Tibial nerve (tissue), 4 donors: ENCODE measurements around the gene CARNS1. TPM values are rescaled to one million over a fixed set of nuclear protein-coding genes. Genes with fewer than 3 reads are reported as not detected.

ENCODE experiments used
- DNase-seq, 2 donors: peaks; one replicate each; pipeline ENCODE4 v3.0.0-alpha.2; 2019; ENCODE audit warnings: low spot score in 2 of 2
- H3K27ac ChIP-seq, 4 donors: fragments of 200-600 bp; sonication (generic) in 3 of 4; one replicate each; pipeline ENCODE4 v1.5.1; 2017 to 2019; ENCODE audit warnings: mild to moderate bottlenecking in 1 of 4
- H3K27me3 ChIP-seq, 2 donors: fragments of 200-600 bp; sonication (generic) in 1 of 2; one replicate each; pipeline versions ENCODE4 v1.5.1 to v1.6.0; 2017 to 2019
- H3K36me3 ChIP-seq, 3 donors: fragments of 200-600 bp; sonication (generic); one replicate each; pipeline ENCODE4 v1.5.1; 2018 to 2019
- H3K4me1 ChIP-seq, 4 donors: fragments of 200-600 bp; sonication (generic) in 3 of 4; one replicate each; pipeline ENCODE4 v1.5.1; 2017 to 2019
- H3K4me3 ChIP-seq, 4 donors: fragments of 200-600 bp; sonication (generic) in 3 of 4; one replicate each; pipeline ENCODE4 v1.5.1; 2017 to 2019; ENCODE audit warnings: mild to moderate bottlenecking in 1 of 4, moderate library complexity in 1 of 4
- H3K9me3 ChIP-seq, 4 donors: fragments of 200-600 bp; sonication (generic) in 3 of 4; one replicate each; pipeline ENCODE4 v1.5.1; 2017 to 2019
- CTCF ChIP-seq, 5 experiments: fragments of 200-600 bp in 3 of 5; fragments of 450-650 bp in 2 of 5; sonication (generic) in 3 of 5; IDR thresholded peaks; one replicate each; pipeline ENCODE4 v1.5.1; 2016 to 2019; ENCODE audit warnings: antibody characterized with exemption in 5 of 5, mild to moderate bottlenecking in 3 of 5, moderate library complexity in 2 of 5
- EP300 ChIP-seq, 2 donors: sonication (generic); formaldehyde crosslinking; IDR thresholded peaks; one replicate each; pipeline ENCODE4 v1.6.1; 2017; ENCODE audit warnings: antibody characterized with exemption in 2 of 2, mild to moderate bottlenecking in 1 of 2
- POLR2A ChIP-seq, 2 donors: fragments of 450-650 bp; IDR thresholded peaks; one replicate each; pipeline ENCODE4 v1.6.1; 2017; ENCODE audit warnings: antibody characterized with exemption in 2 of 2, mild to moderate bottlenecking in 2 of 2, moderate library complexity in 2 of 2
- WGBS, 2 donors: methylation state at CpG; one replicate each; pipeline ENCODE4 v1.1.5; 2018; 5-methylcytosine and 5-hydroxymethylcytosine counted together
- total RNA-seq, 4 donors: library from RNA; depleted of rRNA; stranded (reverse); fragments of >200 nt; gene quantifications; one replicate each; pipeline ENCODE4 v1.1.0, GENCODE V29; 2016

The CARNS1 gene
- total RNA-seq, 4 donors from 2014 or later: 1.8 to 5.9 (median 4.3) TPM

DNA sequence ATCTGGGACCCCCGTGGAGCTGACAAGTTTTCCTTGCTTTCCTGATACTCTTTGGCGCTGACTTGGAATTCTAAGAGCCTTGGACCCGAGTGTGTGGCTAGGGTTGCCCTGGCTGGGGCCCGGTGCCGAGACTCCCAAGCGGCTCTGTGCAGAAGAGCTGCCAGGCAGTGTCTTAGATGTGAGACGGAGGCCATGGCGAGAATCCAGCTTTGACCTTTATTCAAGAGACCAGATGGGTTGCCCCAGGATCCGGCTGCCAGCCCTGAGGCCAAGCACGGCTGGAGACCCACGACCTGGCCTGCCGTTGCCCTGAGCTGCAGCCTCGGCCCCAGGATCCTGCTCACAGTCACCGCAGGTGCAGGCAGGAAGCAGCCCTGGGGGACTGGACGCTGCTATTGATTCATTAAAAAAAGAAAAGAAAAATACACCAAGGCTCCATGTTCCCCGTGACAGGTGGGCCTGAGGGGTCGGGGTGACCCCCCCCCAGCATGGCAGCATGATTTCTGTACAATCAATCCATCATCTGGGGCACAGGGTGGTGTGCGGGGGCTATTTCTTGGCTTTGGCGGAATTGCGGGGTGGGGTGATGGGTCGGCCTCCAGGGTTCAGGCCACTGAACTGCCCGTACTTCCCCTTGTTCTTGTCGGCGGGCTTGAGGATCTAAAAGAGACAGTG is 17.4 kb upstream of the CARNS1 start:
- peaks cover 0 to 72% (median 21%) of the 10 kb centered on the region in 3 donors for H3K36me3 ChIP-seq
- no peak for DNase-seq
- TF ChIP-seq EP300 (IDR thresholded peaks at IDR 0.05) (no peak), CTCF (IDR thresholded peaks at IDR 0.05) (no peak), POLR2A (IDR thresholded peaks at IDR 0.05) (no peak)
- peaks cover 0 to 61% (median 25%) of the 10 kb centered on the region in 4 donors for H3K4me1 ChIP-seq
- H3K9me3 ChIP-seq: no peaks in the 10 kb centered on the region
- no peaks in the 10 kb centered on the region for H3K27me3 ChIP-seq
- 73 to 77% methylated on average over 18 to 24 of the region's 24 CpGs for whole genome bisulfite sequencing, 2 donors
- H3K4me3 ChIP-seq: no peak overlapping the region
- no peak overlapping the region for H3K27ac ChIP-seq

DNA sequence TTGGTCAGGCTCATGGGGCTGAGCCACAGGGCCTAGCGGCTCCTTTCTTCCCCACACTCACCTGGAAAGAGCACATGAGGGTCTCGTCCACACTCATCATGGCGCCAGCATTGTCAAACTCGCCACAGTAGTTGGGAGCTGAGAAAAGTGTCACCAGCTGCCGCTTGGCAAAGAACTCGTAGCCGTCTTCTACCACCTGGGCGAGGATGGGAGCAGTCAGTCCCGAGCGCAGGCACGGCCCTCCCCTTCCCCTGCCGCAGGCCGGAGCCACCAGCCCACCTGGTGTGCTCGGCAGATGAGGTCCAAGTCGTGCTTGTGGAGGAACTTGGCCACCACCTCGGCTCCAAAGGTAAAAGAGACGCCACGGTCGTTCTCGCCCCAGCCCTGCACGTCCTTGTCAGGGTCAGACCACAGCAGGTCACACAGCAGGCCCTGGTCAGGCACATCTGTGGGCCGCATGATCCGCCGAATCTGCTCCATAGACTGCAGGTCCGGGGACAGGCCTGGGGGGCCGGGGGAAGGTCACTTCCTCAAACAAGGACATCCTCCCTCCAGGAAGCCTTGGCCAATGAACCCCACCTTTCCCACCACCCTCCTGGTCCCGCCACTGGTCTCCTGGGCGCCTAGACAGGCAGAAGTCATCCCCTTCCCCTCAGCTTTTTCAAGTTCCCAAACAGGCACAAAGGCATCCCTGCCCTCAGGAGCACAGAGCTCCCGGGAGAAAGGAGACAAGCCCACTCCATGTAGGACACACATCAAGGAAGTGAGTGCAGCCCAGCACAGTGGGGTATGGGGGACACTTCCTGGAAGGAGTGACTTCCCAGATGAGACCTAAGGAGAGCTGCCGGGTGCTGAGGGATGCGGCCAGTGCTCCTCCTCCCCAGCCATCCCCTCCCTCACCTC is 16.6 kb upstream of the CARNS1 start:
- Histone ChIP-seq H3K4me1 (peaks cover 0 to 60% (median 26%) of the 10 kb centered on the region in 4 donors), H3K9me3 (no peaks in the 10 kb centered on the region), H3K4me3 (no peak overlapping the region), H3K27ac (peak overlapping the region in 1 of 4 donors; percentile 26), H3K36me3 (peaks cover 0 to 65% (median 21%) of the 10 kb centered on the region in 3 donors), H3K27me3 (no peaks in the 10 kb centered on the region)
- WGBS, 2 donors: 73 to 82% methylated on average over 16 to 27 of the region's 31 CpGs
- TF ChIP-seq CTCF (IDR thresholded peaks at IDR 0.05) (no peak), POLR2A (IDR thresholded peaks at IDR 0.05) (no peak), EP300 (IDR thresholded peaks at IDR 0.05) (no peak)
- DNase-seq: no peak

GRCh38 chr11:67400251-67400941 is 15.1 kb upstream of the CARNS1 start:
- Histone ChIP-seq H3K27ac (peak overlapping the region; percentile 91 to 98 (median 94)), H3K4me1 (peaks cover 0 to 74% (median 26%) of the 10 kb centered on the region in 4 donors), H3K4me3 (peak overlapping the region; percentile 75 to 99 (median 90)), H3K36me3 (peaks cover 0 to 52% (median 21%) of the 10 kb centered on the region in 3 donors), H3K9me3 (no peaks in the 10 kb centered on the region), H3K27me3 (no peaks in the 10 kb centered on the region)
- DNase-seq: no peak
- TF ChIP-seq POLR2A (IDR thresholded peaks at IDR 0.05): no peak
- TF ChIP-seq CTCF (IDR thresholded peaks at IDR 0.05): no peak
- no peak for TF ChIP-seq EP300 (IDR thresholded peaks at IDR 0.05)
- WGBS, 2 donors: 32 to 41% methylated on average over 23 of the region's 23 CpGs

DNA sequence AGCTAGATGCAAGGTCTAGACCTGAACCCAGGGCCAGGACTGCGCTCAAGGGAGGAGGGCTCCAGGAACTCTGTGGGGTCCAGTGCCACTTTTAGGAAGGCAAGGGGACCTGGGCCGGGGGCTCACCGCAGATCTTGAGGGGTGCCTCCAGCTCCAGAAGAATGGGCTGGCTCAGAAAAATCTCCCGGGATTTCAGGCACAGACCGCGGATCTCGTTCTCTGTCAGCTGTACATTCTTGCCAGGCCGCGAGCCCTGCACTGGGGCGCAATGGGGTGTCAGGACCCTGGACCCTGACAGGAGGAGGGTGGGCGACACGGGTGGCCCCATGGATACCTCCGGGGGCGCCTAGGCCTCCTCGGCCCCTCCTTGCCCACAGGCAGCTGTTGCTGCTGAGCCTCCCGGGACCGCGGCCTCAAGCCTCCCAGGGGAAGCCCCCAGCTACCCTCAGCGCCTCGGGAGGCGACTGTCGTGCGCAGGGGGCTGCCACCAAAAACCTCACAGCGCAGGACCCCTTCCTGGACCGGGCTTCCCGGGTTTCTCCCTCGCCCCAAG is 14.5 kb upstream of the CARNS1 start:
- TF ChIP-seq POLR2A (IDR thresholded peaks at IDR 0.05): no peak
- TF ChIP-seq EP300 (IDR thresholded peaks at IDR 0.05): no peak
- no peak for TF ChIP-seq CTCF (IDR thresholded peaks at IDR 0.05)
- H3K27ac ChIP-seq: peak overlapping the region; percentile 91 to 98 (median 94)
- H3K9me3 ChIP-seq: no peaks in the 10 kb centered on the region
- no peak for DNase-seq
- peaks cover 0 to 76% (median 26%) of the 10 kb centered on the region in 4 donors for H3K4me1 ChIP-seq
- H3K27me3 ChIP-seq: no peaks in the 10 kb centered on the region
- H3K36me3 ChIP-seq: peaks cover 0 to 45% (median 21%) of the 10 kb centered on the region in 3 donors
- peak overlapping the region; percentile 75 to 99 (median 90) for H3K4me3 ChIP-seq
- WGBS, 2 donors: 7 to 8% methylated on average over 10 to 18 of the region's 27 CpGs
